ENCODE results near the gene ABI1. TPM values are rescaled to one million over a fixed set of nuclear protein-coding genes. Genes with fewer than 3 reads are reported as not detected.
"Not testable (repeated sequence)": the region's sequence is repeated elsewhere in the genome, so short reads cannot be mapped to it uniquely, and the experiment has no call there.

Gene ABI1
- total RNA-seq, 1 donor from 2014 or later, result 67.5 TPM

DNA sequence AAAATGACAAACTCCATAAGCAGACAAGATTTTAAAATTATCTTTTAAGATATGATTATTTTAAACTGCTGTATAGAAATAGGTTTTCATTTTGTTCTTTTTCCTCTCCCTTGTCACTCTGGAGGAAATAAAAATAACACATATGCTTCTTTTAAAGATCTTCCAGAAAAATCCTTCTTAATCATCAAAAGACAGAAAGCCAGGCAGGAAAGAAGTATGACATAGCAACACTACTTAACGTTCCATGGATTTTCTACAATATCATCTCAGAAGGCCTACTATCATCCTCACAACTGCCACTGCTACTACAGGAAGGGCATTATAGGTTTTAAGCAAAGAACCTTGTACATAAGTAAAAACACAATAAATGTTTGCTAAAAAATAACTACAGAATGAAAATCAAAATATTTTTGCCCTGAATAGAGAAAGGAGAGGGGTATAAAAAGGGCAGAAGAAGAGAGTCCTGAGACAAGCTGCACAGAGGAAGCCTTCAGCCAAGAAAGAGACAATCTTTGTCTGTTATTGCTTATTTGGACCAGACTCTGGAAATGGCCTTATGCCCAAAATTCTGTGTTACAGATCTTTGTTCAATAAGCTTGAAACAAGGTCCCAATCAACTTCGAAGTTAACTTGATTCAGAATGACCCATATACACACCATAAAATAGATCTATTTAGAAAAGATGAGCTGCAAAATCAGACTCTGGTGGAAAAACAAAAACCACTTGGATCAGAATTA lies 67.8 kb downstream of the ABI1 start:
- no peak overlapping the region for H3K4me3 Mint-ChIP-seq (ENCODE audit: unreplicated experiment)
- no peaks in the 10 kb centered on the region for H3K9me3 Mint-ChIP-seq (ENCODE audit: unreplicated experiment)
- TF ChIP-seq, protein P1, sequence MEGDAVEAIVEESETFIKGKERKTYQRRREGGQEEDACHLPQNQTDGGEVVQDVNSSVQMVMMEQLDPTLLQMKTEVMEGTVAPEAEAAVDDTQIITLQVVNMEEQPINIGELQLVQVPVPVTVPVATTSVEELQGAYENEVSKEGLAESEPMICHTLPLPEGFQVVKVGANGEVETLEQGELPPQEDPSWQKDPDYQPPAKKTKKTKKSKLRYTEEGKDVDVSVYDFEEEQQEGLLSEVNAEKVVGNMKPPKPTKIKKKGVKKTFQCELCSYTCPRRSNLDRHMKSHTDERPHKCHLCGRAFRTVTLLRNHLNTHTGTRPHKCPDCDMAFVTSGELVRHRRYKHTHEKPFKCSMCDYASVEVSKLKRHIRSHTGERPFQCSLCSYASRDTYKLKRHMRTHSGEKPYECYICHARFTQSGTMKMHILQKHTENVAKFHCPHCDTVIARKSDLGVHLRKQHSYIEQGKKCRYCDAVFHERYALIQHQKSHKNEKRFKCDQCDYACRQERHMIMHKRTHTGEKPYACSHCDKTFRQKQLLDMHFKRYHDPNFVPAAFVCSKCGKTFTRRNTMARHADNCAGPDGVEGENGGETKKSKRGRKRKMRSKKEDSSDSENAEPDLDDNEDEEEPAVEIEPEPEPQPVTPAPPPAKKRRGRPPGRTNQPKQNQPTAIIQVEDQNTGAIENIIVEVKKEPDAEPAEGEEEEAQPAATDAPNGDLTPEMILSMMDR (IDR thresholded peaks at IDR 0.05; ENCODE audit: unreplicated experiment), result no peak
- H3K36me3 Mint-ChIP-seq (ENCODE audit: low read depth, unreplicated experiment), result no peaks in the 10 kb centered on the region
- peaks cover 3% of the 10 kb centered on the region for H3K4me1 Mint-ChIP-seq (ENCODE audit: unreplicated experiment)
- H3K27ac Mint-ChIP-seq (ENCODE audit: unreplicated experiment), result no peak overlapping the region
- H3K27me3 Mint-ChIP-seq (ENCODE audit: unreplicated experiment), result peaks cover 4% of the 10 kb centered on the region
- DNase-seq (ENCODE audit: low spot score), result no peak

DNA sequence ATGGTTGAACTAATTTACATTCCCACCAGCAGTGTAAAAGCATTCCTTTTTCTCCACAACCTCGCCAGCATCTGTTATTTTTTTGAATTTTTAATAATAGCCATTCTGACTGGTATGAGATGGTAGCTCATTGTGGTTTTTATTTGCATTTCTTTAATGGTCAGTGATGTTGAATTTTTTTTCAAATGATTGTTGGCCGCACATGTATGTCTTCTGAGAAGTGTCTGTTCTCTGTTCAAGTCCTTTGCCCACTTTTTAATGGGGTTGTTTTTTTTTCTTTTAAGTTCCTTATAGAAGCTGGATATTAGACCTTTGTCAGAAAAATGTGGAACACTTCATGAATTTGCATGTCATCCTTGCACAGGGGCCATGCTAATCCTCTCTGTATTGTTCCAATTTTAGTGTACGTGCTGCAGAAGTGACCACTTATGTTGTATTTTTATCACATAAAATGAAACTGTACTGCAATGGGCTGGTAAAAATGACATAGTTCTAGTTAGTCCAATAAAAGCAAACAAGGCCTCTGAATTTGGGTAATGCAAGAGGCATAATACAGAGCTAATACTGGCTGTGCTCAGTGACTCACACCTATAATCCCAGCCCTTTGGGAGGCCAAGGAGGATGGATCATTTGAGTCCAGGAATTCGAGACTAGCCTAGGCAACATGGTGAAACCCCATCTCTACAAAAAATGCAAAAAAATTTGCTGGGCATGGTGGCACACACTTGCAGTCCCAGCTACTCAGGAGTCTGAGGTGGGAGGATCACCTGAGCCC lies 70.3 kb downstream of the ABI1 start:
- H3K27me3 Mint-ChIP-seq (ENCODE audit: unreplicated experiment), result no peaks in the 10 kb centered on the region
- DNase-seq (ENCODE audit: low spot score), result no peak
- H3K36me3 Mint-ChIP-seq (ENCODE audit: low read depth, unreplicated experiment), result peaks cover 4% of the 10 kb centered on the region
- TF ChIP-seq, protein P1 (IDR thresholded peaks at IDR 0.05; ENCODE audit: unreplicated experiment), result no peak
- H3K4me3 Mint-ChIP-seq (ENCODE audit: unreplicated experiment), result no peak overlapping the region
- no peaks in the 10 kb centered on the region for H3K9me3 Mint-ChIP-seq (ENCODE audit: unreplicated experiment)
- no peak overlapping the region for H3K27ac Mint-ChIP-seq (ENCODE audit: unreplicated experiment)
- peaks cover 3% of the 10 kb centered on the region for H3K4me1 Mint-ChIP-seq (ENCODE audit: unreplicated experiment)

DNA sequence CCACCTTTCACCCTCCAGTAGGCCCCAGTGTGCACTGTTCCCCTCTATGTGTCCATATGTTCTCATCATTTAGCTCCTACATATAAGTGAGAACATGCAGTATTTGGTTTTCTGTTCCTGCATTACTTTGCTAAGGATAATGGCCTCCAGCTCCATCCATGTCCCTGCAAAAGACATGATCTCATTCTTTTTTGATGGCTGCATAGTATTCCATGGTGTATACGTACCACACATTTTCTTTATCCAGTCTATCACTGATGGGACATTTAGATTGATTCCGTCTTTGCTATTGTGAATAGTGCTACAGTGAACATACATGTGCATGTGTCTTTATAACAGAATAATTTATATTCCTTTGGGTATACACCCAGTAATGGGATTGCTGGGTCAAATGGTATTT lies 71.0 kb downstream of the ABI1 start:
- not testable (repeated sequence) for DNase-seq (ENCODE audit: low spot score); H3K36me3 Mint-ChIP-seq (ENCODE audit: low read depth, unreplicated experiment); H3K9me3 Mint-ChIP-seq (ENCODE audit: unreplicated experiment); H3K27me3 Mint-ChIP-seq (ENCODE audit: unreplicated experiment); H3K27ac Mint-ChIP-seq (ENCODE audit: unreplicated experiment); H3K4me1 Mint-ChIP-seq (ENCODE audit: unreplicated experiment); H3K4me3 Mint-ChIP-seq (ENCODE audit: unreplicated experiment)

DNA sequence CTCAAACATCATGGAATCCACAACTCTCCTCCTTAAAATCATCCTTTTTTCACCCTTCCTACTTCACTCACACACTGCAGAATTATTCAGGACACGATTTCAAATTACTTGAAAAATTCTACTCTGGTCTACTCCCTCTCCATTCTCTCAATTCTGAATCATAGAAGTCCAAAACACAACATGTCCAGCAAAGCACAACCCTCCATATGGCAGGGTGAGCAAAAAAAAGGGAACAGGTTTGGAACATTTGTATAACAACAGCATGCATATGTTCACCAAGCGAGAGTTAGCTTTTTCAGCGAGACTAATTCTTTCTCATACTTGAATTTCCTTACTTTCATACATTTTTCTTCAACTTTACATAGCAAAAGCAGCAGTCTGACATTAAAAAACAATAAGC lies 73.4 kb downstream of the ABI1 start:
- Mint-ChIP-seq H3K4me1 (ENCODE audit: unreplicated experiment) (no peaks in the 10 kb centered on the region), H3K9me3 (ENCODE audit: unreplicated experiment) (no peaks in the 10 kb centered on the region), H3K27me3 (ENCODE audit: unreplicated experiment) (no peaks in the 10 kb centered on the region), H3K36me3 (ENCODE audit: low read depth, unreplicated experiment) (peaks cover 4% of the 10 kb centered on the region), H3K4me3 (ENCODE audit: unreplicated experiment) (no peak overlapping the region), H3K27ac (ENCODE audit: unreplicated experiment) (no peak overlapping the region)
- no peak for DNase-seq (ENCODE audit: low spot score)
- TF ChIP-seq, protein P1 (IDR thresholded peaks at IDR 0.05; ENCODE audit: unreplicated experiment), result no peak

DNA sequence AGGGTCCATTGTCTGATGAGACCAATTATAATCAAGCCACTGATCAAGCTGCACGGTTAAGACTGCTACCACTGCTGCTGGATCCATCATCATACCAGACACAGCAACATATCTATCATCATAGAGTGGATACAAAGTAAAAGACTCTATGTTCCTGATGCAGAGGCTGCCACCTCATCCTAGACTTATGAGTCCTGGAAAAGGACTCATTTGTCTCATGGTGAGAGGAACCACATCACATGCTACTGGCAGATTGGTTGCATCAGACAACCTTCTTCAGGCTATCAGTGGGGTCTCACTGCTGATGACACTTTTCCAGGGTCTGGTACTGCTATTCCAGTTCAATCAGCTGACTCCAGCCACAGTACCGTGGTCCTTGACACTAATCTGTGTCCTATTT lies 79.0 kb downstream of the ABI1 start:
- no peak overlapping the region for H3K27ac Mint-ChIP-seq (ENCODE audit: unreplicated experiment)
- peaks cover 22% of the 10 kb centered on the region for H3K4me1 Mint-ChIP-seq (ENCODE audit: unreplicated experiment)
- no peak overlapping the region for H3K4me3 Mint-ChIP-seq (ENCODE audit: unreplicated experiment)
- peaks cover 1% of the 10 kb centered on the region for H3K27me3 Mint-ChIP-seq (ENCODE audit: unreplicated experiment)
- H3K9me3 Mint-ChIP-seq (ENCODE audit: unreplicated experiment), result no peaks in the 10 kb centered on the region
- no peak for DNase-seq (ENCODE audit: low spot score)
- TF ChIP-seq, protein P1 (IDR thresholded peaks at IDR 0.05; ENCODE audit: unreplicated experiment), result no peak
- peaks cover 8% of the 10 kb centered on the region for H3K36me3 Mint-ChIP-seq (ENCODE audit: low read depth, unreplicated experiment)
